Measurements from ENCODE around the gene KXD1.

Gene KXD1

GRCh38 chr19:18529782-18530181, 27.9 kb upstream of the KXD1 start:
- Histone ChIP-seq H3K23ac (ENCODE audit: low read length) (no peak overlapping the region), H2AFZ (ENCODE audit: insufficient read depth, low read length, poor library complexity) (no peak overlapping the region), H4K12ac (ENCODE audit: low read depth, low read length) (no peak overlapping the region), H3K27me3 (ENCODE audit: insufficient read depth, low read length) (no peaks in the 10 kb centered on the region), H4K8ac (ENCODE audit: low read depth, low read length) (no peak overlapping the region), H3K4me3 (ENCODE audit: low read depth, low read length) (no peak overlapping the region), H3K9me3 (ENCODE audit: insufficient read depth, low read depth, low read length) (peaks cover 6% of the 10 kb centered on the region), H3K36me3 (ENCODE audit: control insufficient read depth in 1 of 2, insufficient read depth in 2 of 2, low read length in 2 of 2) (peaks cover 24 to 26% of the 10 kb centered on the region in 2 experiments), H3K4ac (ENCODE audit: low read depth, low read length) (no peak overlapping the region), H3K79me1 (ENCODE audit: low read length) (no peaks in the 10 kb centered on the region), H4K91ac (ENCODE audit: low read depth, low read length) (no peak overlapping the region), H3K79me2 (ENCODE audit: control insufficient read depth, insufficient read depth, low read length, poor library complexity) (no peaks in the 10 kb centered on the region), H2AK5ac (ENCODE audit: low read length) (no peak overlapping the region), H3K27ac (ENCODE audit: low read depth, low read length) (no peak overlapping the region), H3K14ac (ENCODE audit: low read length) (no peak overlapping the region), H2BK12ac (ENCODE audit: low read length) (no peak overlapping the region), H2BK5ac (ENCODE audit: low read depth, low read length, poor library complexity) (no peak overlapping the region), H3K18ac (ENCODE audit: low read length) (no peak overlapping the region), H3K4me2 (ENCODE audit: low read length) (no peak overlapping the region), H3K4me1 (ENCODE audit: control insufficient read depth in 1 of 2, insufficient read depth in 2 of 2, low read length in 2 of 2) (peaks cover 0 to 2% of the 10 kb centered on the region in 2 experiments), H3K9ac (ENCODE audit: low read length) (no peak overlapping the region), H2BK120ac (ENCODE audit: insufficient read depth, low read length, poor library complexity) (no peak overlapping the region)
- peak; percentile 63 to 77 for DNase-seq
- no CpG with 5 or more reads among the region's 7 CpGs for WGBS (ENCODE audit: extremely low coverage, insufficient coverage, insufficient read length)

- Histone ChIP-seq H4K12ac (ENCODE audit: low read depth, low read length) (no peak overlapping the region), H3K79me1 (ENCODE audit: low read length) (no peaks in the 10 kb centered on the region), H2BK12ac (ENCODE audit: low read length) (no peak overlapping the region), H4K8ac (ENCODE audit: low read depth, low read length) (no peak overlapping the region), H2AK5ac (ENCODE audit: low read length) (no peak overlapping the region), H3K27ac (ENCODE audit: low read depth, low read length) (no peak overlapping the region), H3K4me1 (ENCODE audit: control insufficient read depth in 1 of 2, insufficient read depth in 2 of 2, low read length in 2 of 2) (peaks cover 0 to under 1% of the 10 kb centered on the region in 2 experiments), H2AFZ (ENCODE audit: insufficient read depth, low read length, poor library complexity) (no peak overlapping the region), H3K27me3 (ENCODE audit: insufficient read depth, low read length) (no peaks in the 10 kb centered on the region), H2BK5ac (ENCODE audit: low read depth, low read length, poor library complexity) (no peak overlapping the region), H3K4me2 (ENCODE audit: low read length) (no peak overlapping the region), H3K9me3 (ENCODE audit: insufficient read depth, low read depth, low read length) (peaks cover 4% of the 10 kb centered on the region), H3K4ac (ENCODE audit: low read depth, low read length) (no peak overlapping the region), H3K79me2 (ENCODE audit: control insufficient read depth, insufficient read depth, low read length, poor library complexity) (no peaks in the 10 kb centered on the region), H3K36me3 (ENCODE audit: control insufficient read depth in 1 of 2, insufficient read depth in 2 of 2, low read length in 2 of 2) (peaks cover 37 to 39% of the 10 kb centered on the region in 2 experiments), H3K18ac (ENCODE audit: low read length) (no peak overlapping the region), H2BK120ac (ENCODE audit: insufficient read depth, low read length, poor library complexity) (no peak overlapping the region), H3K4me3 (ENCODE audit: low read depth, low read length) (no peak overlapping the region), H3K14ac (ENCODE audit: low read length) (no peak overlapping the region), H4K91ac (ENCODE audit: low read depth, low read length) (no peak overlapping the region), H3K9ac (ENCODE audit: low read length) (no peak overlapping the region), H3K23ac (ENCODE audit: low read length) (no peak overlapping the region)
- no CpG with 5 or more reads among the region's 9 CpGs for WGBS (ENCODE audit: extremely low coverage, insufficient coverage, insufficient read length)
- no peak for DNase-seq
Measured at GRCh38 chr19:18531485-18531884, 26.2 kb upstream of the KXD1 start.

- H3K27me3 ChIP-seq (ENCODE audit: insufficient read depth, low read length), result no peaks in the 10 kb centered on the region
- H4K12ac ChIP-seq (ENCODE audit: low read depth, low read length), result no peak overlapping the region
- DNase-seq, result no peak
- H3K14ac ChIP-seq (ENCODE audit: low read length), result no peak overlapping the region
- no peak overlapping the region for H3K27ac ChIP-seq (ENCODE audit: low read depth, low read length)
- H4K8ac ChIP-seq (ENCODE audit: low read depth, low read length), result no peak overlapping the region
- H3K4me1 ChIP-seq (ENCODE audit: control insufficient read depth in 1 of 2, insufficient read depth in 2 of 2, low read length in 2 of 2), result no peaks in the 10 kb centered on the region
- no CpG with 5 or more reads among the region's 22 CpGs for WGBS (ENCODE audit: extremely low coverage, insufficient coverage, insufficient read length)
- no peak overlapping the region for H3K9ac ChIP-seq (ENCODE audit: low read length)
- H3K79me1 ChIP-seq (ENCODE audit: low read length), result no peaks in the 10 kb centered on the region
- no peak overlapping the region for H3K4ac ChIP-seq (ENCODE audit: low read depth, low read length)
- H2AK5ac ChIP-seq (ENCODE audit: low read length), result no peak overlapping the region
- no peak overlapping the region for H4K91ac ChIP-seq (ENCODE audit: low read depth, low read length)
- H3K4me3 ChIP-seq (ENCODE audit: low read depth, low read length), result no peak overlapping the region
- H2BK5ac ChIP-seq (ENCODE audit: low read depth, low read length, poor library complexity), result no peak overlapping the region
- no peak overlapping the region for H2AFZ ChIP-seq (ENCODE audit: insufficient read depth, low read length, poor library complexity)
- H3K9me3 ChIP-seq (ENCODE audit: insufficient read depth, low read depth, low read length), result peaks cover 4% of the 10 kb centered on the region
- H3K4me2 ChIP-seq (ENCODE audit: low read length), result no peak overlapping the region
- H2BK12ac ChIP-seq (ENCODE audit: low read length), result no peak overlapping the region
- H3K18ac ChIP-seq (ENCODE audit: low read length), result no peak overlapping the region
- no peak overlapping the region for H3K23ac ChIP-seq (ENCODE audit: low read length)
- no peak overlapping the region for H2BK120ac ChIP-seq (ENCODE audit: insufficient read depth, low read length, poor library complexity)
- peaks cover 44 to 45% of the 10 kb centered on the region in 2 experiments for H3K36me3 ChIP-seq (ENCODE audit: control insufficient read depth in 1 of 2, insufficient read depth in 2 of 2, low read length in 2 of 2)
- H3K79me2 ChIP-seq (ENCODE audit: control insufficient read depth, insufficient read depth, low read length, poor library complexity), result no peaks in the 10 kb centered on the region
Measured at GRCh38 chr19:18532168-18532890, 25.3 kb upstream of the KXD1 start.

DNA sequence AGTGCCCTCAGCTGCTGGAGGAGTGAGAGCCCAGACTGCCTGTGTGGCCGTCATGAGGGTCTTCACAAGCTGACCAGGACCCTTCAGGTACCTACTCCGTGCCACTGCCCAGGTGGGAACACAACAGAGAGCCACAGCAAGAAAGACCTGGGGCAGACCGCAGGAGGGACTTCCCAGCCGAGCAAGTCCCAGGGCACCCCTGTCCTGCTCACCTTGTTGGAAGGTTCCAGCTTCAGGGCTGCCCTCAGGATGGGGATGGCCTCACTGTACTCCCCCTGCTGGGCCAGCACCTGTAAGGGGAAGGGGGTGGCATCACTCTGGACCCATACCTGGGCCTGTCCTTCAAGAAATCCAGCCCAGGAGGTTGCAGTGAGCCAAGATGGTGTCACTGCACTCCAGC, 24.6 kb upstream of the KXD1 start:
- Histone ChIP-seq H3K27me3 (ENCODE audit: insufficient read depth, low read length) (no peaks in the 10 kb centered on the region), H3K14ac (ENCODE audit: low read length) (no peak overlapping the region), H3K4me2 (ENCODE audit: low read length) (no peak overlapping the region), H3K18ac (ENCODE audit: low read length) (no peak overlapping the region), H3K23ac (ENCODE audit: low read length) (no peak overlapping the region), H3K79me1 (ENCODE audit: low read length) (no peaks in the 10 kb centered on the region), H2AFZ (ENCODE audit: insufficient read depth, low read length, poor library complexity) (no peak overlapping the region), H3K4ac (ENCODE audit: low read depth, low read length) (no peak overlapping the region), H3K27ac (ENCODE audit: low read depth, low read length) (no peak overlapping the region), H2BK120ac (ENCODE audit: insufficient read depth, low read length, poor library complexity) (no peak overlapping the region), H3K9ac (ENCODE audit: low read length) (no peak overlapping the region), H4K8ac (ENCODE audit: low read depth, low read length) (no peak overlapping the region), H2AK5ac (ENCODE audit: low read length) (no peak overlapping the region), H3K79me2 (ENCODE audit: control insufficient read depth, insufficient read depth, low read length, poor library complexity) (no peaks in the 10 kb centered on the region), H3K36me3 (ENCODE audit: control insufficient read depth in 1 of 2, insufficient read depth in 2 of 2, low read length in 2 of 2) (peaks cover 52% of the 10 kb centered on the region in 2 experiments), H2BK12ac (ENCODE audit: low read length) (no peak overlapping the region), H3K4me1 (ENCODE audit: control insufficient read depth in 1 of 2, insufficient read depth in 2 of 2, low read length in 2 of 2) (no peaks in the 10 kb centered on the region), H3K9me3 (ENCODE audit: insufficient read depth, low read depth, low read length) (peaks cover 4% of the 10 kb centered on the region), H4K12ac (ENCODE audit: low read depth, low read length) (no peak overlapping the region), H3K4me3 (ENCODE audit: low read depth, low read length) (no peak overlapping the region), H4K91ac (ENCODE audit: low read depth, low read length) (no peak overlapping the region), H2BK5ac (ENCODE audit: low read depth, low read length, poor library complexity) (no peak overlapping the region)
- no CpG with 5 or more reads among the region's 4 CpGs for WGBS (ENCODE audit: extremely low coverage, insufficient coverage, insufficient read length)
- DNase-seq, result no peak

Measured in trophoblast cell (in vitro differentiated cells and primary cell).